Kidney capillary endothelial cell (primary cell): ENCODE data around the gene BCOR.

Experiments
- DNase-seq: peaks from one replicate; pipeline ENCODE4 v3.0.0-alpha.2; 2018; ENCODE audit warnings: low spot score

BCOR gene

DNA sequence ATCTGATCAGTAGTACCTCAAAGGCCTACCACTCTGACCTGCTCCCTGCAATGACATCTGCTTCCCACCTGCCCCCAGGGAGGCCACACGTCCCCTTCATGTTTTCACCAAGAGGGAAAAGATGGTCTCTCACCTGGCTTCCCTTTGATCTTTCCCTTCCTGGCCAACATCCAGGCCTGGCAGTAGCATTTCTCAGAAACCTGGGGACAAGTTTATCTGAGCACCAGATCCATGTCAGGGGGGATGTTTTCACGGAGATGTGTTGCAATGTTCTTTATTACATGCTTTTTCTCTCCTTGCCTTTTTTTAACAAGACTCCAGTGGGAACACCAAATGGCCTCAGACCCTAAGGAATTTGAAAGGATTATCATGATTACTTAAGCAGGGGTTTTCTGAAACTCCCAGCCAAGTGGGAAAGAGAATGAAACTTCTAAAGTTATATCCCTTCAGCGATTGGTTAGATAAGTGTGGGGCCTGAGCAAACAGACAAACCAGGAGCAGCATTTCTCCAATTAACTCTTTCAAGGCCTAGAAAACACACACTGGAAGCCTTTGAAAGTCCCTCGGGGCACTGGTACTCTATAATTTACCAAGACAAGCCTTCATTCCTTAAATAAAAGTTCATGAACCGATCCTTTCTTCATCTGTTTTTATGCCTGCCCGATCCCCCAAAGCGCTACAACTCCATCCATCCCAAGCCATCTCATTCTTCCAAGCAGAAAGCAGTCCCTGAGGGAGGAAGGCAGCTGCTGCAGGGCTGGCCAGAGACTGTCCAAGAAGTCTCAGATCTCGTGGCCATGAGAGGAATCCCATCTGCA, 94.1 kb downstream of the BCOR start:
- no peak for DNase-seq

DNA sequence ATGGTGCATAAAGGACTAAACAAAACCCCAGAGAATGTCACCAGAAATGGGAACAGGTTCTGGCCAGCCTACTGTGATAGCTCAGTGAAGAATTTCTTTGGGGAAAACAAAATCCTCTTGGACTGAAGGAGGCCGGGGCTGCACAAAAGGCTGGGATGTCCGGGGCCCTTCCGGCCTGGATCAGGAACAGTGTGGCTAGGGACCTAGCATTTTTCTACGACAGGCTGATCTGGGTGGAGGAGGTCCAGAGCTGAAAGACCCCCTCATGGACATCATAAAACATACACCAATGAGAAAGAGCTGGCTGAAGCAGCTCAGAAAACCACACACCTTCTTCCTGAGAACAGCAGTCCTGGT, 94.7 kb downstream of the BCOR start:
- no peak for DNase-seq
